Measurements from ENCODE around the gene SLCO6A1. TPM values are rescaled to one million over a fixed set of nuclear protein-coding genes. Genes with fewer than 3 reads are reported as not detected.

SLCO6A1 gene
- total and polyA plus RNA-seq, 12 donors, result not detected

DNA sequence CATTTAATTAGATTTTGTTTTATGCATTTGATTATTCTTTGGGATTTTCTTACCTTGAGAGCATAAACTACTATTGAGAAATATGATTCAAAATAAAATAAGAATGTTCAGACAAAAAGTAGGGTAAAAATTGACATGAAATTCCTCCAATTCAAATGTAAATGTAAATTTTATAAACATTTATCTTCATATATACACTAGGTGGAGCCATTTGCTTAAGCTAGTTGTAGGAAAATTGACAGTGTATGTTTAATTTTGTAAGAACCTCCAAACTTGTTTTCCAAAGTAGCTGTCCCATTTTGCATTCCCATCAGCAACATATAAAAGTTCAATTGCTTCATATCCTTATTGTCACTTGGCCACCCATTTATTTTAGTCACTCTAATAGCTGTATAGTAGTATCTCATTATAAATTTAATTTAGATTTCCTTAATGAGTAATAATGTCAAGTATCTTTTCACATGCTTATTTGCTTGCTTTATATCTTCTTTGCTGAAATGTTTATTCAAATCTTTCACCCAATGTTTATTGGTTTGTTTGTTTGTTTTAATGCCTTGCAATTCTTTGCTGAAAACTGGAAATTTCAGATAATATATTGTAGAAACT, 37.6 kb upstream of the SLCO6A1 start:
- H3K4me1 ChIP-seq, result peaks cover 0 to 13% (median 0%) of the 10 kb centered on the region in 9 donors
- intact Hi-C loops (cut with DNase I), result loop anchor here in 2 of 10 donors (2.0 to 5.0 kb wide), 2 partner anchors 504 to 506 kb away; no protein-coding TSS in a partner anchor
- DNase-seq (no peak), ATAC-seq (no peak)
- no peak overlapping the region for H3K27ac ChIP-seq
- no peaks in the 10 kb centered on the region for H3K36me3 ChIP-seq
- H3K27me3 ChIP-seq, result no peaks in the 10 kb centered on the region
- TF ChIP-seq CTCF (IDR thresholded peaks at IDR 0.05), result peak in 7 of 9 donors; percentile 29 to 58 (median 41)
- H3K4me3 ChIP-seq, result no peak overlapping the region
- H3K9me3 ChIP-seq, result peaks cover 0 to 9% (median 0%) of the 10 kb centered on the region in 11 donors

DNA sequence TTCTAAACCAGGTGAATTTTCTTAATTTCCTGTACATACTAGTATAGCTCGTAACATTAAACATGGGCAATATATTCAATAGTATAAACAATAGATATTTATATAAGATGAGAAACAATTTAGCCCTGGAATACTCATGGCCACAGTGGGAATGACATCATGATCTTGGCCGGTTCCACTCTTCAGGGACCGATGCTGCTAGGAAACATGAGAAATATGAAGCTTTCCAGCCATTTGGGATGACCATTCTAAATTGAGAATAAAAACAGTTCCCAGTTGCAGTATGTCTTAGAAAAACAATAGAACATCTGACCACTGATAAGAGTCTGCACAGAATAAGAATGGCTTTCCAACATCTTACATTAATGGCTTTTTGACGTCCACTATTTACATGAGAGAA, 33.3 kb upstream of the SLCO6A1 start:
- Histone ChIP-seq H3K9me3 (peaks cover 0 to 5% (median 0%) of the 10 kb centered on the region in 11 donors), H3K36me3 (no peaks in the 10 kb centered on the region), H3K4me3 (no peak overlapping the region), H3K27me3 (no peaks in the 10 kb centered on the region), H3K4me1 (peaks cover 0 to 34% (median 10%) of the 10 kb centered on the region in 9 donors), H3K27ac (peak overlapping the region in 2 of 10 donors; percentile 14 to 52)
- peak in 7 of 8 donors; percentile 75 to 91 (median 84) for ATAC-seq
- WGBS, 2 donors, result 48 to 61% methylated on average over 4 of the region's 4 CpGs
- TF ChIP-seq CTCF (IDR thresholded peaks at IDR 0.05), result no peak
- DNase-seq, result peak in 1 of 2 donors; percentile 53
- intact Hi-C loops (cut with DNase I), result no loop called here

GRCh38 chr5:102531506-102531905, 32.7 kb upstream of the SLCO6A1 start:
- DNase-seq, result no peak
- H3K9me3 ChIP-seq, result peaks cover 0 to 5% (median 0%) of the 10 kb centered on the region in 11 donors
- peaks cover 0 to 34% (median 10%) of the 10 kb centered on the region in 9 donors for H3K4me1 ChIP-seq
- H3K27ac ChIP-seq, result peak overlapping the region in 3 of 10 donors; percentile 10 to 52 (median 14)
- WGBS, 2 donors, result 77 to 90% methylated on average over 1 of the region's 1 CpG
- intact Hi-C loops (cut with DNase I), result no loop called here
- no peak overlapping the region for H3K4me3 ChIP-seq
- peak in 7 of 8 donors; percentile 31 to 63 (median 47) for ATAC-seq
- no peak for TF ChIP-seq CTCF (IDR thresholded peaks at IDR 0.05)
- H3K36me3 ChIP-seq, result no peaks in the 10 kb centered on the region
- no peaks in the 10 kb centered on the region for H3K27me3 ChIP-seq

GRCh38 chr5:102529447-102529846, 30.6 kb upstream of the SLCO6A1 start:
- DNase-seq (no peak), ATAC-seq (no peak)
- intact Hi-C loops (cut with DNase I), result no loop called here
- 66 to 73% methylated on average over 4 of the region's 4 CpGs for WGBS, 2 donors
- H3K4me3 ChIP-seq, result peak overlapping the region in 4 of 10 donors; percentile 1 to 13 (median 8)
- H3K27ac ChIP-seq, result peak overlapping the region in 3 of 10 donors; percentile 21 to 42 (median 37)
- H3K36me3 ChIP-seq, result no peaks in the 10 kb centered on the region
- H3K9me3 ChIP-seq, result peaks cover 0 to 12% (median 3%) of the 10 kb centered on the region in 11 donors
- no peak for TF ChIP-seq CTCF (IDR thresholded peaks at IDR 0.05)
- peaks cover 0 to 34% (median 10%) of the 10 kb centered on the region in 9 donors for H3K4me1 ChIP-seq
- no peaks in the 10 kb centered on the region for H3K27me3 ChIP-seq

Data from heart right ventricle (tissue), 16 donors.